GM03348 (cell line): Measurements from ENCODE around the gene CLIC4.
"Not testable (repeated sequence)": the region's sequence is repeated elsewhere in the genome, so short reads cannot be mapped to it uniquely, and the experiment has no call there.

Experiments used
- DNase-seq: peaks from one replicate; pipeline ENCODE4 v3.0.0; 2012; ENCODE audit warnings: low spot score

The CLIC4 gene

DNA sequence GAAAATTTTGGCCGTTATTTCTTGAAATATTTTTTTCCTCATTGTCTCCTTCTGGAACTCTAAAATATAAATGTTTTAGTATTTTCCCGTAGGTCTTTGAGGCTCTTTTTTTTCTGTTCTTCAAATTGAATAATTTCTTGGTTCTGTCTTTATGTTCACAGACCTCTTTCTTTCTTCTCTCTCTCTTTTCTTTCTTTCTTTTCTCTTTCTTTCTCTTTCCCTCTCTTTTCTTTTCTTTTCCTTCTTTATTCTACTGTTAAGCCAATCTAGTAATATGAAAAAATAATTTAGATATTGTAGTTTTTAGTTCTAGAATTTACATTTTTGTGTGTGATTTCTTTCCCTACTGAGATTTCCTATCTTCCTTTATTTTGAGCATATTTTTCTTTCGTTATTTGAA, 30.1 kb downstream of the CLIC4 start:
- DNase-seq: no peak

DNA sequence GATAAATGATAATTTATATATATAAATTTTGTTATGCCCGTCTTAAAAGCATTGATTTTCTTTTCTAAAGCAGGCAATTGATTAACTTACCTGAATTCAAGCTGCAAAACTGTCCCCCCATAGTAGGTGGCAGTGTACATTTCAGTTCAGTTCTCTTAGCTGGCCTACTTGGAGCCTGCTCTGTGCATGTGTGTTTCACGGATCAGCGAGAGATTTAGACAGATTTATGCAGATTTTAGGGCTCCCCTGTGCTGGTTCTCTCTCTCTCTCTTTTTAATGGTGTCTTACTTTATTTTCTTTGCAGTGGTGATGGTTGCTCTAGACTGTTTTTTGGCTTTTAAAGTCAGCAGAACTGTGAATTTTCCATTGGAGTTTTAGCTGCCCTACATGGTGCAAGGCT, 30.7 kb downstream of the CLIC4 start:
- no peak for DNase-seq

DNA sequence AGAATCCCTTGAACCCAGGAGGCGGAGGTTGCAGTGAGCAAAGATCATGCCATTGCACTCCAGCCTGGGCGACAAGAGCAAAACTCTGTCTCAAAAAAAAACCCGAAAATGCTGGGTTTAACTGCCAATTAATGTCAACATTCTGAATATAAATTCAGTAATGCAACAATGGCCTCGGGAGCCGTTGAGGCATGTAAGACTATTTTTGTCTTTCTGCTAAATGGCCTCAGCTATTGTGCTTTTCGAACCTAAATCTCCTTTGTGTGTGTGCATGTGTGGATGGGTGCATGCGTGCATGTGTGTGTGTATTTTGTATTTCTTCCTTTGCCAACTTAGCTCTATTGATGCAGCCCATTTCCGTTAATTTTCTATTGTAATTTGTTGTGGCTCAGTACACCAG, 31.6 kb downstream of the CLIC4 start:
- DNase-seq: no peak

DNA sequence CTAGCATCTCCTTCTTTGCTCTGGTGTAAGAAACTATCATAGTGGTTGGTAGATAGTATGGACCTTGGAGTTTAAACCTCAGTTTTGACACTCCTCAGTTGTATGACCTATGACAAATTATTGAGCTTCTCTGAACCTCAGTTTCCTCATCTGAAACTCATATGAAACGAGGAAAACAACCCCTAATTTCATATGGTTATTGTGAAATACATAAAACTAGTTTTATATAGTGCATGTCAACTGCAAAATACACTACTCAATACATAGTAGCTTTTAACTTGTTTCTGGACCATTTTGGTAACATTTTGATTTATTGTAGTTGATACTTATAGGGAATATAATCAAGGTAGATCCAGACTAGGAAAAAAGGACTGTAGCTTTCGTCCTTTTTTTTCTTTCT, 32.9 kb downstream of the CLIC4 start:
- no peak for DNase-seq

DNA sequence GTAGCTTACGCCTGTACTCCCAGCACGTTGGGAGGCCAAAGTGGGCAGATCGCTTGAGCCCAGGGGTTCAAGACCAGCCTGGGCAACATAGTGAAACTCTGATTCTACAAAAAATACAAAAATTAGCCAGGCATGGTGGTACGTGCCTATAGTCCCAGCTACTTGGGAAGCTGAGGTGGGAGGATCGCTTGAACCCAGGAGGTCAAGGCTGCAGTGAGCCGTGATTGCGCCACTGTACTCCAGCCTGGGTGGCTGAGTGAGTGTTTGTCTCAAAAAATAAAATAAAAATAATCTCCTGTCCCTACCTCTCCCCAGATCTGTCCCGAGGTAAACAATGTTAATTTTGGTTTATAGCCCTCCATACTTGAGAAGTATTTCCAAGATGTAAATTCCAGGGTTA, 34.0 kb downstream of the CLIC4 start:
- DNase-seq: not testable (repeated sequence)

DNA sequence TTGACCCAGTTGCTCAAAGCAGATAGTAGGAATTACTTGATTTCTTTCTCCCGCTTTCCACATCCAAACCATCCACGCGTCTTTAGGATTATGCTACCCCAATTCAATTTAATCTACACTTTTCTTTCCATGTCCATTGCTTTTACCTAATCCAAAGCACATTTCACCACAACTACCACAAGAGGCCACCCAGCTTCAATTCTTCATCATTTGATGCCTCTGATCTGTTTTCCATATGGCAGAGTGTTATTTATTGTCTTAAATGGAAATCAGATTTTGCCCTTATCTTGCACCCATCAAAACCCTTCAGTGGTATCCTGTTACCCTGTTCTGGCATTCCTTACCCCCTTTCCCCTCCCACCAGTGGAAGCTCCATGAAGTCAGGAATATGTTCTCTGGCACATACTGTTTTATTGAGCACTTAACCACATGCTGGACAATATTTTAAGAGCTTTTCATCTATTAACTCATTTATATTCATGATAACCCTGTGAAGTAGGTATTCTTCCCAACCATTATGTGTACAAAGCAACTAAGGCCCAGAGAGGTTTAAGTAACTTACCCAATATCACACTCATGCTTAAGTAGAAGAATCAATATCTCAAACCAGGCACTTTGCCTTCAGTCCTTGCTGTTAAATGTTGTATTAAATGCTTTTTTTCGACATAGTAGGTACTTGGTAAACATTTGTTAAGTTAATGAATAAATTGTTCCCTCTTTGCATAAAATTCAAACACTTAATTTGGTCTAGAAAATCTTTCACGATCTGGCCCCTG, 34.6 kb downstream of the CLIC4 start:
- DNase-seq: no peak

DNA sequence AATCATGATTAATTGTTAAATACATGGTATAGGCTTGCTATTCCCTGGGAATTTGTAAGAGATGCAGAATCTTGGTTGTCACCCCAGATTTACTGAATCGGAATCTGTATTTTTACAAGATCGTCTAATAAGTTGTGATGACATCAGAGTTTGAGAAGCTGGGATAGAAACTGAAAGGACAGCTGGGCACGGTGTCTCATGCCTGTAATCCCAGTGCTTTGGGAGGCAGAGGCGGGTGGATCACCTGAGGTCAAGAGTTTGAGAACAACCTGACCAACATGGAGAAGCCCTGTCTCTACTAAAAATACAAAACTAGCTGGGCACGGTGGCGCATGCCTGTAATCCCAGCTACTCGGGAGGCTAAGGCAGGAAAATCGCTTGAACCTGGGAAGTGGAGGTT, 35.4 kb downstream of the CLIC4 start:
- not testable (repeated sequence) for DNase-seq

DNA sequence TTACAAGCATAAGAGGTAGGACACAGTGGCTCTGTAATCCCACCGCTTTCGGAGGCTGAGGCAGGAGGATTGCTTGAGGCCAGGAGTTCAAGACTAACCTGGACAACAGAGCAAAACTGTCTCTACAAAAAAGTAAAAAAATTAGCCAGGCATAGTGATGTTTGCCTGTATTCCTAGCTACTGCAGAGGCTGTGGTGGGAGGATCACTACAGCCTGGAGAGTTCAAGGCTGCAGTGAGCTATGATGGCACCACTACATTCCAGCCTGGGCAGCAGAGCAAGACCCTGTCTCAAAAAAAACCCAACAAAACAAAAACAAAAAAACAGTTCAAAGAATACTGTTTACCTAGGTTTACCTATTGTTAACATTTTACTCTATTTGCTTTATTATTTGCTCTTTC, 37.4 kb downstream of the CLIC4 start:
- no peak for DNase-seq

DNA sequence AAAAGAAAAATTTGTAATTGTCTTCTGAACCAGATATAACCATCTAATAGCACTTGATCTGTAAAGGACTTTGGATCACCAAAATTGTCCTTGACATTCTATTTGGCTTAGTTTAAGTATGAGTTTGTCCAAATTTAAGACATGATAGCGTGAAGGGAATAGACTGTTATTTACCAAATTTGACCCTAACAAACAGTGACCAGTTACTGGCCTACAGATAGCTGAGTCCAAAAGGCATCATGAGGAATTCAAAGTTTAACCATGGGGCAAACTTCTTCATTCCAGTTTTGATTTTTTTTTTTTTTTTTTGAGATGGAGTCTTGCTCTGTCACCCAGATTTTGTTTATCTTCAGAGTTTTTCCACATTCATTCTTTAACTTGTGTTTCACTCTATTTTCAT, 38.5 kb downstream of the CLIC4 start:
- DNase-seq: no peak

DNA sequence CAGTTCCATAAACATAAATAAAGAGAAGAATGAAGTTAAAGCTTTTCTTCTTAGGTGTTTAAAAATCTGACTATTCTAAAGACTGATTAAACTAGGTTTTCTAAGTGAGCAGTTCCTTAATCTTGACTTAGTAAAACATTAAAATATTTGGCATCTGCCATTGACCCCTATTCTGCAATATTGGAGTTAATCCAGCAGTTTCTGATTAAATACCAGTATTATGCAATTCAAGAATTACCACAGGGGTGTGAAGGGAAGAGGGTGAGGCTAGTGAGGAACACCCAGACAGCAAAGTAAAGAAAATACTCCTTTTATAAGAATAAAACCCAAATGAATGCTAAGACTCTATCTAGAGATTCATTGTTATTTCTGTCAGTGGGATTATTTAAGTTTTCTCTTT, 40.9 kb downstream of the CLIC4 start:
- peak; percentile 70 for DNase-seq

DNA sequence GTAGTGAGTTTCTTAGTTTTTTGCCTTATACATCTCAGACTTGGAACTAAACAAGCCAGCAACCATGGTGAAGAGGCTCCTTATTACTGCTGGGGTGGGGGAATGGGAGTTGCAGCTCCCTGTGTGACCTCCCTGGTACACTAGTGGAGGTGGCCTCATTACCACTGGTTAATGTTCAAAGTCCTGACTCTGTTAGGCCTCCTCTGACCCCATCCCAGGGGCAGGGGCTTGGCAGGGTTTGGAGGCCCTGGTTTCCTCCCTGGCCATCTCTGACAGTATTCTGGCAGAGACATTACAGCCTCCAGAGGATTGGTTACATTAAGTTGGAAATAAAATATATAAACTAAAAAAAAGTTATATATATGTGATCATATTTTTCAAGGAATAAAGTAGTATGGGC, 45.2 kb downstream of the CLIC4 start:
- no peak for DNase-seq

DNA sequence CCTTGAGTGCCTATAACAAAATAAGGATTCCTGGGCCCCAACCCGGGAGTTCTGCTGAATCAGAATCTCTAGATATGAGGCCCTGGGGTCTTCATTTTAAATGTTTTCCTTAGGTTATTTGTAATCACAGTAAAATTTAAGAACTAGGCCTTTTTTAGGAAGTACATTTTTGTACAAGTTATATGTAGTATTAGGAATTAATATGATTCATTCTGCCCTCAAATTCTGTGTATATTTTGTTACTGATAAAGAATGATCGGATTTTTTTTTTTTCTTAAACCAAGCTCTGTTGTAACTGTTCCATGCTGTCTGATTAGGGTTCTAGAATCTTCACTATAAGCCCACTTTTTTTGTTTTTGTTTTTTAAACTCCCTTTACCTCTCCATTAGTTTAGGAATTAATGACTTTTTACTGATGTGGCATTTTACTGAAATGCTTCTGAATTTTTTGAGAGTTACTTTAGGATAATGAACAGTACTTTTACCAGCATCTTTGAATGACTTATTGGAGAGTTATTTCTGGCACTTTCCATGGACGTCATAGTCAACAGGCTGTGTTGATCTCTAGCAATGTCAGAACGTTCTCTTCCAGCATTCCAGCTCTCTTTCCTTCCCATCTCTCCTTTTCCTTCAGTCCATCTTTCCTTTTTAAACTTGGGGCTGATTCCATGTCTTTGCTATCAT, 48.3 kb downstream of the CLIC4 start:
- peak; percentile 59 for DNase-seq

DNA sequence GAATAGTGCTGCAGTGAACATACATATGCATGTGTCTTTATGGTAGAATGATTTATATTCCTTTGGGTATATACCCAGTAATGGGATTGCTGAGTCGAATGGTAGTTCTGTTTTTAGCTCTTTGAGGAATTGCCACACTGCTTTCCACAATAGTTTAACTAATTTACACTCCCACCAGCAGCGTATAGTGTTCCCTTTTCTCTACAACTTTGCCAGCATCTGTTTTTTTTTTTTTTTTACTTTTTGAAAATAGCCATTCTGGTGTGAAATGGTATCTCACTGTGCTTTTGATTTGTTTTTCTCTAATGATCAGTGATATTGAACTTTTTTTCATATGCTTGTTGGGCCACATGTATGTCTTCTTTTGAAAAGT, 48.9 kb downstream of the CLIC4 start:
- DNase-seq: not testable (repeated sequence)

DNA sequence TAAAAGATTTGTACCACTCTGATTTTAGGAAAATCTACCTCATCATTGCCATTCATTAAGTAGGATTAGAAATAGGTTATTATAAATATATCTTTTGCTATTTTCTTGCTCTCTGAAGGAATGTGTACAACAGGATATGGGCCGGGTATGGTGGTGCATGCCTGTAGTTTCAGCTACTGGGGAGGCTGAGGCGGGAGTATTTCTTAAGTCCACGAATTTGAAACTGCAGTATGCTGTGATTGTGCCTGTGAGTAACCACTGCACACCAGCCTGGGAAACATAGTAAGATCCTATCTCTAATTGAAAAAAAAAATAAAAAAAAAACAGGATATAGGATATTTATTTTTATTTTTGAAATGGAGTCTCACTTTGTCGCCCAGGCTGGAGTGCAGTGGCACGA, 50.0 kb downstream of the CLIC4 start:
- no peak for DNase-seq

DNA sequence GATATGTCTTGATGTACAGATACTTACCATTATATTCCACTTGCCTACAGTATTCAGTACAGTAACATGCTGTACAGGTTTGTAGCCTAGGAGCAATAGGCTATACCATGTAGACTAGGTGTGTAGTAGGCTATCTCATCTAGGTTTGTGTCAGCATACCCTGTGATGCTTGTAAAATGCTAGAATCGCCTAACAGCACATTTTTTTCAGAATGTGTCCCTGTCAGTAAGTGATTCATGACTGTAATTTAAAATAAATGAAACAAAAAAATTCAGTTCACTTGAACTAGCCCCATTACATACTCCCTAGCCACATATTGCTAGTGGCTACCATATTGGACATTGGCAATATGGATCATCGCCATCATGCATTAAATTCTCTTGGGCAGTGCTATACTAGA, 51.3 kb downstream of the CLIC4 start:
- no peak for DNase-seq

DNA sequence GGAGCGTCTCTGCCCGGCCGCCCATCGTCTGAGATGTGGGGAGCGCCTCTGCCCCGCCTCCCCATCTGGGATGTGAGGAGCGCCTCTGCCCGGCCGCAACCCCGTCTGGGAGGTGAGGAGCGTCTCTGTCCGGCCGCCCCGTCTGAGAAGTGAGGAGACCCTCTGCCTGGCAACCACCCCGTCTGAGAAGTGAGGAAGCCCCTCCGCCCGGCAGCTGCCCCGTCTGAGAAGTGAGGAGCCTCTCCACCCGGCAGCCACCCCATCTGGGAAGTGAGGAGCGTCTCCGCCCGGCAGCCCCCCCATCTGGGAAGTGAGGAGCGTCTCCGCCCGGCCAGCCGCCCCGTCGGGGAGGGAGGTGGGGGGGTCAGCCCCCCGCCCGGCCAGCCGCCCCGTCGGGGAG, 54.0 kb downstream of the CLIC4 start:
- DNase-seq: not testable (repeated sequence)

DNA sequence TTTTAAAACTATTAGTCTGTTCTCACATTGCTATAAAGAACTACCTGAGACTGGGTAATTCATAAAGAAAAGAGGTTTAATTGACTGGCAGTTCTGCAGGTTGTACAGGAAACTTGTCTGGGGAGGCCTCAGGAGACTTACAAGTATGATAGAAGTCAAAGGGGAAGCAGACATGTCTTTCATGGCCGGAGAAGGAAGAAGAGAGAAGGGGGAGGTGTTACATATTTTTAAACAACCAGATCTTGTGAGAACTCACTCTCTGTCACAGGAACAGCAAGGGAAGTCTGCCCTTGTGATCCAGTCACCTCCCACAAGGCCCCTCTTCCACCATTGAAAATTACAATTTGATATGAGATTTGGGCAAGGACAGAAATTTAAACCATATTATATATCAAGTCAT, 55.9 kb downstream of the CLIC4 start:
- no peak for DNase-seq

DNA sequence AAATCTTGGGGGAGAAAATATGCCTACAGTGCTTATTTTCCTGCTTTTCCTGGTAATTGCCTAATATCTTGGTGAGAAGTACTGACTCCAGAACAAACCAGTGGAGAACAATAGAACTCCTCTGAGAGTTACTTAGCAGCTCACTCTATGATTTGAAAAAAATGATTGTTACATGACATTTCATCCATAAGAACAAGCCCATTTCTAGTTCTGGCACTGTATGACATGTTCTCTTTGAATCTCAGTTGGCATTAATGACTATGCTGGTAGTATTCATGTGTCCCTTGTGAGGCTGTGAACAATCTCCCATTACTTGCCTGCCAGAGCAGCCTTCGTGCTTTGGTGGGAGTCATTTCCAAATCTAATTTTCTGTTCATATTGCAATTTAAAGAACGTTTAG, 58.0 kb downstream of the CLIC4 start:
- no peak for DNase-seq

DNA sequence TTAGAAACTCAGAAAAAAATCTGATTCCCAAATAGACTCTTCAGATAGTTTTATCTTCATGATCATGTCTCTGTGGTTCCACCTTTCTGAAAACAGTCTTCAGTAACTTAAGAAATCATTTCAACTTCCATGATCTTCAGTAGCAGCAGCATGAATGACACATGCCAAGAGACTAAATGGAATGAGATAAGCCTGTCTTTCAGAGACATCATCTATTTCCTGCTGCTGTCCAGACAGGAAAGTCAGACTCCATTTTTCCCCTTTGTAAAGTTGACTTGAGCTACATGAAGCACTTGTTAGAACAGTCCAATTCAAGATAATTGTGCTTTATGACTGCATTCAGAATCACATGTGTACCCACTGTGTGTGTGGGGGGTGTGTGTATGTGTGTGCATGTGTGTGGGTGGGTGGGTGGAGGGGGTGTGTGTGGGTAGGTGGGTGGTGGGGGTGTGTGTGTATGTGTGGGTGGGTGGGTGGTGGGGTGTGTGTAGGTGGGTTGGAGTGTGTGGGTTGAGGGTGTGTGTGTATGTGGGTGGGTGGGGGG, 58.8 kb downstream of the CLIC4 start:
- DNase-seq: no peak

DNA sequence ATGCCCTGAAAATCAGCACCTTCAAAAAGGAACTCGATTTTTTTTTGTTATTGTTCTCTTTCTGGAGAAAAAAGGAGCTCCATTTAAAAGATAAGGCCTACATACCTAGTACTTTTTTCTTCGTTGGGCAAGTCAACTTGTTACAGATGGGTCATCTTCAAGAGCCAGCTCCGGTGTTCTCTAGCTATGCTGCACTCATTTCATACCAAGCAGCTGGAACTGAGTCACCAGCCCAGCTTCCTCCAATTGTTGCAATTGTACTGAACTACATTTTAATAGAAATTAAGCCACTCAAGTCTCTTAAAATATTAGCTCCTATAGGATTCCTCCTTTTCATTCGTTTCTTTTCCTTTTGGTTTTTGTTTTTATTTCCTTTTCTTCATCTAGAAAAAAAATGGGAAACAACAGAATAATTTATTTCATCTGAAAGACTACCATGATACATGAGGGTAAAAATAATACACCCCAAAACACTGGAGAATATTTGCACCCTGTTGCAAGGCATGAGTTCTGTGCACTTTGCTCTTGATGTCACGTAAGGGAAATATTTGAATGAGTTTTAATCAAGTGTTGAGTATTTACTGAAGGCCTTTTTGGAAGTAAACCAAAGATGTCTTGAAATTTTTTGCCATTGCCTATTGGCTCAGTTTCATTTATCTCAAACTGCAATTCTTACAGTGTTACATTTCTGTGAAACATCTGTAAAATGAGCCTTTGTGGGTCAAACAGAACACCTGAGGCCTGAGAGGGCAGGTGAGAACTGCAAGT, 60.5 kb downstream of the CLIC4 start:
- peak; percentile 62 for DNase-seq

DNA sequence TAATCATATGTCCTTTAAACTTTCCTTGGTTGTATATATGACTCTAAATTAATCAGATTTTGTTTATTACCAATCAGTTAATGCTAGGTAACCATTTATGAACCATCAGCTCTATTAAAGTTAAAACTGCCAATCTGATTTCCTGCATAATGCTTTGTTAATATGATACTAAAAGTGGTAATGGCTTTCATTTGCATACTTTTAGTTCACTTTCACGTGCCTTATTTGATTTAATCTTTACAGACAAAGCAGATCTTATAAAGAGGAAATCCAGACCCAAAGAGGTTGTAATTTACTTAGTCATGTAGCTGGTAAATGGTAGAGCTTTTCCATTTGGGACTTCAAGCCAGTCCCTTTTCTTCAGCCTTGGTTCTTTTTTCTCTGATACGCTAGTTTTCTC, 61.3 kb downstream of the CLIC4 start:
- DNase-seq: no peak

DNA sequence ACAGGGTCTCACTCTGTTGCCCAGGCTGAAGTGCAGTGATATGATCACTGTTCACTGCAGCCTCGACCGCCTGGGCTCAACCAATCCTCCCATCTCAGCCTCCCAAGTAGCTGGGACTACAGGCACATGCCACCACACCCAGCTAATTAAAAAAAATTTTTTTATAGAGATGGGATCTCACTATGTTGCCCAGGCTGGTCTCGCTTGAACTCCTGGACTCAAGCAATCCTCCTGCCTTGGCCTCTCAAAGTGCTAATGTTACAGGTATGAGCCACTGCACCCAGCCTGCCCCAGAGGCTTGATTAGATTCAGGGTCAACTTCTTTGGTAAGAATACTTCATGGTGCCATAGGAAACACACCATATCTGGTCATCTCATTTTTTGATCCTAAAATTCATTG, 66.2 kb downstream of the CLIC4 start:
- not testable (repeated sequence) for DNase-seq

DNA sequence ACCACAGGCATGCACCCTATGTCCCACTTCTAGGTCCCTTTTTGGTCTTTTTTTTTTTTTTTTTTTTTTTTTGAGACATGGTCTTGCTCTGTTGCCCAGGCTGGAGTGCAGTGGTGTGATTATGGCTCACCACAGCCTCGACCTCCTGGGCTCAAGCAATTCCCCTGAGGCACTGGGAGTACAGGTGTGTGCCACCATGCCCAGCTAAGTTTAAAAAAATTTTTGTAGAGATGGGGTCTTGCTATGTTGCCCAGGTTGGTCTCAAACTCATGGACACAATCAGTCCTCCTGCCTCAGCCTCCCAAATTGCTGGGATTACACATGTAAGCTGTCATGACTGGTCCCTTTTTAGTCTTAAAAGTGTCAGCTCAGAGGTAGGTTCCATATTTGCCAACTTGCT, 75.0 kb downstream of the CLIC4 start:
- not testable (repeated sequence) for DNase-seq
